ENCODE results near the gene SLC17A4.
A peak's percentile ranks its signal among the peaks of the same experiment; 100 is the strongest.

Gene SLC17A4

GRCh38 chr6:25750906-25751305, 3.6 kb upstream of the SLC17A4 start:
- no peak for DNase-seq

- no peak for DNase-seq
Measured at GRCh38 chr6:25753079-25753478, 1.5 kb upstream of the SLC17A4 start.

GRCh38 chr6:25755483-25755882, 941 bp downstream of the SLC17A4 start:
- DNase-seq = no peak

GRCh38 chr6:25756382-25757363, 2.1 kb downstream of the SLC17A4 start:
- no peak for DNase-seq

- DNase-seq = no peak
Measured at GRCh38 chr6:25757936-25758642, 3.5 kb downstream of the SLC17A4 start.

- DNase-seq = no peak
Measured at GRCh38 chr6:25764611-25765010, 10.1 kb downstream of the SLC17A4 start.

- no peak for DNase-seq
Measured at GRCh38 chr6:25768566-25768965, 14.0 kb downstream of the SLC17A4 start.

- DNase-seq = no peak
Measured at GRCh38 chr6:25769983-25770382, 15.4 kb downstream of the SLC17A4 start.

GRCh38 chr6:25774120-25774715, 19.7 kb downstream of the SLC17A4 start:
- no peak for DNase-seq

GRCh38 chr6:25777031-25777430, 22.5 kb downstream of the SLC17A4 start:
- no peak for DNase-seq

GRCh38 chr6:25777856-25778649, 23.5 kb downstream of the SLC17A4 start:
- DNase-seq = no peak

- no peak for DNase-seq
Measured at GRCh38 chr6:25781134-25781533, 26.6 kb downstream of the SLC17A4 start.

GRCh38 chr6:25787428-25787827, 32.9 kb downstream of the SLC17A4 start:
- no peak for DNase-seq

- peak; percentile 19 for DNase-seq
Measured at GRCh38 chr6:25788305-25788922, 33.9 kb downstream of the SLC17A4 start.

GRCh38 chr6:25789475-25789874, 34.9 kb downstream of the SLC17A4 start:
- no peak for DNase-seq

- DNase-seq = no peak
Measured at GRCh38 chr6:25792016-25792415, 37.5 kb downstream of the SLC17A4 start.

- no peak for DNase-seq
Measured at GRCh38 chr6:25793970-25794369, 39.4 kb downstream of the SLC17A4 start.

- DNase-seq = no peak
Measured at GRCh38 chr6:25794784-25795183, 40.2 kb downstream of the SLC17A4 start.

GRCh38 chr6:25801436-25801835, 46.9 kb downstream of the SLC17A4 start:
- DNase-seq = no peak

GRCh38 chr6:25804804-25805203, 50.3 kb downstream of the SLC17A4 start:
- DNase-seq = no peak

GRCh38 chr6:25815194-25815593, 60.7 kb downstream of the SLC17A4 start:
- DNase-seq = no peak

- DNase-seq = no peak
Measured at GRCh38 chr6:25816252-25816651, 61.7 kb downstream of the SLC17A4 start.
